ENCODE data around the gene GPX4. TPM values are rescaled to one million over a fixed set of nuclear protein-coding genes. Genes with fewer than 3 reads are reported as not detected.

Gene GPX4
- total and polyA plus RNA-seq, 2 of the 13 experiments (the other 11 are each of a cell fraction or from before 2014, with no cell fraction given) = 535 to 613 TPM

GRCh38 chr19:1093811-1094553, 9.8 kb upstream of the GPX4 start (continued):
- TF ChIP-seq SKIL (CRISPR knock-in tag; IDR thresholded peaks at IDR 0.05; ENCODE audit: borderline replicate concordance) (no peak), ZNF616 (CRISPR knock-in tag; IDR thresholded peaks at IDR 0.05; ENCODE audit: low read depth) (no peak), ZNF34 (CRISPR knock-in tag; IDR thresholded peaks at IDR 0.05; ENCODE audit: borderline replicate concordance) (no peak), GMEB2 (CRISPR knock-in tag; IDR thresholded peaks at IDR 0.05; ENCODE audit: low read depth) (no peak), PRPF4 (IDR thresholded peaks at IDR 0.05; ENCODE audit: low read depth, low read length, poor library complexity, severe bottlenecking) (no peak), ZMAT5 (CRISPR knock-in tag; IDR thresholded peaks at IDR 0.05; ENCODE audit: borderline replicate concordance, low read depth) (no peak), ZNF547 (CRISPR knock-in tag; IDR thresholded peaks at IDR 0.05) (no peak), PCBP1 (IDR thresholded peaks at IDR 0.05; ENCODE audit: borderline replicate concordance, low read depth, low read length) (no peak), ZFY (CRISPR knock-in tag; IDR thresholded peaks at IDR 0.05) (0 out of 2 replicates have a peak, but pooled peaks have one; percentile 30), KLF6 (CRISPR knock-in tag; IDR thresholded peaks at IDR 0.05) (no peak), ZNF235 (CRISPR knock-in tag; IDR thresholded peaks at IDR 0.05; ENCODE audit: borderline replicate concordance) (no peak), HMGXB4 (CRISPR knock-in tag; IDR thresholded peaks at IDR 0.05; ENCODE audit: borderline replicate concordance in 1 of 2, low read depth in 1 of 2) (no peak; a peak in 1 of 4 replicates), MAX (IDR thresholded peaks at IDR 0.05) (no peak), HMGXB3 (CRISPR knock-in tag; IDR thresholded peaks at IDR 0.05; ENCODE audit: borderline replicate concordance) (no peak), THAP8 (CRISPR knock-in tag; IDR thresholded peaks at IDR 0.05; ENCODE audit: borderline replicate concordance) (no peak), ZNF577 (CRISPR knock-in tag; IDR thresholded peaks at IDR 0.05; ENCODE audit: borderline replicate concordance, low read depth) (no peak)
